GM18861 (cell line): ENCODE measurements around the gene NMU.
"Not testable (repeated sequence)": the region's sequence is repeated elsewhere in the genome, so short reads cannot be mapped to it uniquely, and the experiment has no call there.

Source experiments
- ATAC-seq: cut with Tn5 transposase; IDR thresholded peaks from one replicate; pipeline ENCODE4 v1.9.1; 2021; ENCODE audit not compliant: unreplicated experiment

NMU gene

GRCh38 chr4:55625835-55626234 is 10.3 kb downstream of the NMU start:
- ATAC-seq = no peak

GRCh38 chr4:55624063-55624462 is 12.0 kb downstream of the NMU start:
- ATAC-seq = not testable (repeated sequence)

- no peak for ATAC-seq
Observed at GRCh38 chr4:55618546-55619143, 17.5 kb downstream of the NMU start.

- peak; percentile 98 for ATAC-seq
Observed at GRCh38 chr4:55617587-55618197, 18.4 kb downstream of the NMU start.

GRCh38 chr4:55615008-55615407 is 21.1 kb downstream of the NMU start:
- ATAC-seq = no peak

- no peak for ATAC-seq
Observed at GRCh38 chr4:55613621-55614020, 22.5 kb downstream of the NMU start.

- ATAC-seq = no peak
Observed at GRCh38 chr4:55612341-55612740, 23.8 kb downstream of the NMU start.

- ATAC-seq = no peak
Observed at GRCh38 chr4:55611358-55612059, 24.6 kb downstream of the NMU start.

- ATAC-seq = no peak
Observed at GRCh38 chr4:55610381-55610780, 25.7 kb downstream of the NMU start.

- no peak for ATAC-seq
Observed at GRCh38 chr4:55609393-55609866, 26.7 kb downstream of the NMU start.

GRCh38 chr4:55608591-55608990 is 27.5 kb downstream of the NMU start:
- no peak for ATAC-seq

- ATAC-seq = no peak
Observed at GRCh38 chr4:55604996-55605395, 31.1 kb downstream of the NMU start.

- no peak for ATAC-seq
Observed at GRCh38 chr4:55600640-55601039, 35.5 kb downstream of the NMU start.

GRCh38 chr4:55598641-55599040 is 37.5 kb downstream of the NMU start:
- no peak for ATAC-seq

GRCh38 chr4:55592014-55592413 is 44.1 kb downstream of the NMU start, which contains the start of gene PDCL2:
TSS of gene PDCL2 (minus strand) at chr4:55592245. CDS start at chr4:55592109, 136 bp downstream.
- no peak for ATAC-seq

GRCh38 chr4:55588160-55588559 is 47.9 kb downstream of the NMU start:
- ATAC-seq = no peak

- not testable (repeated sequence) for ATAC-seq
Observed at GRCh38 chr4:55582773-55583172, 53.3 kb downstream of the NMU start.

GRCh38 chr4:55578341-55579010 is 57.6 kb downstream of the NMU start:
- no peak for ATAC-seq

GRCh38 chr4:55575513-55575912 is 60.6 kb downstream of the NMU start:
- ATAC-seq = no peak

- ATAC-seq = no peak
Observed at GRCh38 chr4:55574252-55574651, 61.8 kb downstream of the NMU start.

GRCh38 chr4:55571806-55572205 is 64.3 kb downstream of the NMU start:
- ATAC-seq = no peak
